ENCODE data around the gene DRAXIN. TPM values are rescaled to one million over a fixed set of nuclear protein-coding genes. Genes with fewer than 3 reads are reported as not detected.

The DRAXIN gene
- total RNA-seq, 1 donor from 2014 or later = 1.7 TPM

DNA sequence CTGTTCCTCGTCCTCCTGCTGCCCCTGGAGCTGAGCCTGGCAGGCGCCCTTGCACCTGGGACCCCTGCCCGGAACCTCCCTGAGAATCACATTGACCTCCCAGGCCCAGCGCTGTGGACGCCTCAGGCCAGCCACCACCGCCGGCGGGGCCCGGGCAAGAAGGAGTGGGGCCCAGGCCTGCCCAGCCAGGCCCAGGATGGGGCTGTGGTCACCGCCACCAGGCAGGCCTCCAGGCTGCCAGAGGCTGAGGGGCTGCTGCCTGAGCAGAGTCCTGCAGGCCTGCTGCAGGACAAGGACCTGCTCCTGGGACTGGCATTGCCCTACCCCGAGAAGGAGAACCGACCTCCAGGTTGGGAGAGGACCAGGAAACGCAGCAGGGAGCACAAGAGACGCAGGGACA is 14.8 kb downstream of the DRAXIN start:
- no peak overlapping the region for H3K9ac ChIP-seq (ENCODE audit: low read length)
- Mint-ChIP-seq H3K4me1 (ENCODE audit: low read depth, unreplicated experiment) (no peaks in the 10 kb centered on the region), H3K9me3 (ENCODE audit: unreplicated experiment) (no peaks in the 10 kb centered on the region), H3K36me3 (ENCODE audit: low read depth, unreplicated experiment) (no peaks in the 10 kb centered on the region), H3K27me3 (ENCODE audit: low read depth, unreplicated experiment) (peaks cover 53% of the 10 kb centered on the region), H3K27ac (ENCODE audit: unreplicated experiment) (no peak overlapping the region), H3K4me3 (ENCODE audit: unreplicated experiment) (no peak overlapping the region)
- no peaks in the 10 kb centered on the region for H3K79me2 ChIP-seq (ENCODE audit: insufficient read depth, low read length)
- H3K36me3 ChIP-seq (ENCODE audit: insufficient read depth, low read length) = no peaks in the 10 kb centered on the region
- no peak overlapping the region for H3K27ac ChIP-seq (ENCODE audit: low read depth, low read length)
- FAIRE-seq (no peak), DNase-seq (ENCODE audit: low read depth) (no peak)
- TF ChIP-seq, protein P1, sequence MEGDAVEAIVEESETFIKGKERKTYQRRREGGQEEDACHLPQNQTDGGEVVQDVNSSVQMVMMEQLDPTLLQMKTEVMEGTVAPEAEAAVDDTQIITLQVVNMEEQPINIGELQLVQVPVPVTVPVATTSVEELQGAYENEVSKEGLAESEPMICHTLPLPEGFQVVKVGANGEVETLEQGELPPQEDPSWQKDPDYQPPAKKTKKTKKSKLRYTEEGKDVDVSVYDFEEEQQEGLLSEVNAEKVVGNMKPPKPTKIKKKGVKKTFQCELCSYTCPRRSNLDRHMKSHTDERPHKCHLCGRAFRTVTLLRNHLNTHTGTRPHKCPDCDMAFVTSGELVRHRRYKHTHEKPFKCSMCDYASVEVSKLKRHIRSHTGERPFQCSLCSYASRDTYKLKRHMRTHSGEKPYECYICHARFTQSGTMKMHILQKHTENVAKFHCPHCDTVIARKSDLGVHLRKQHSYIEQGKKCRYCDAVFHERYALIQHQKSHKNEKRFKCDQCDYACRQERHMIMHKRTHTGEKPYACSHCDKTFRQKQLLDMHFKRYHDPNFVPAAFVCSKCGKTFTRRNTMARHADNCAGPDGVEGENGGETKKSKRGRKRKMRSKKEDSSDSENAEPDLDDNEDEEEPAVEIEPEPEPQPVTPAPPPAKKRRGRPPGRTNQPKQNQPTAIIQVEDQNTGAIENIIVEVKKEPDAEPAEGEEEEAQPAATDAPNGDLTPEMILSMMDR (IDR thresholded peaks at IDR 0.05; ENCODE audit: insufficient read depth, low read depth, low read length) = no peak
- no peak for TF ChIP-seq EZH2 (IDR thresholded peaks at IDR 0.05; ENCODE audit: insufficient read depth, low read length)
- no peak overlapping the region for H2AFZ ChIP-seq (ENCODE audit: low read depth, low read length)
- no peak overlapping the region for H3K4me3 ChIP-seq (ENCODE audit: insufficient read depth, low read depth, low read length)
- peaks cover 18% of the 10 kb centered on the region for H3K27me3 ChIP-seq (ENCODE audit: insufficient read depth, low read length)
- no peaks in the 10 kb centered on the region for H3K9me3 ChIP-seq (ENCODE audit: insufficient read depth, low read depth, low read length)
- H3K4me2 ChIP-seq (ENCODE audit: low read length) = no peak overlapping the region
- peaks cover 3% of the 10 kb centered on the region for H3K4me1 ChIP-seq (ENCODE audit: insufficient read depth, low read length)
- H4K20me1 ChIP-seq (ENCODE audit: insufficient read depth, low read length) = peaks cover 31% of the 10 kb centered on the region

DNA sequence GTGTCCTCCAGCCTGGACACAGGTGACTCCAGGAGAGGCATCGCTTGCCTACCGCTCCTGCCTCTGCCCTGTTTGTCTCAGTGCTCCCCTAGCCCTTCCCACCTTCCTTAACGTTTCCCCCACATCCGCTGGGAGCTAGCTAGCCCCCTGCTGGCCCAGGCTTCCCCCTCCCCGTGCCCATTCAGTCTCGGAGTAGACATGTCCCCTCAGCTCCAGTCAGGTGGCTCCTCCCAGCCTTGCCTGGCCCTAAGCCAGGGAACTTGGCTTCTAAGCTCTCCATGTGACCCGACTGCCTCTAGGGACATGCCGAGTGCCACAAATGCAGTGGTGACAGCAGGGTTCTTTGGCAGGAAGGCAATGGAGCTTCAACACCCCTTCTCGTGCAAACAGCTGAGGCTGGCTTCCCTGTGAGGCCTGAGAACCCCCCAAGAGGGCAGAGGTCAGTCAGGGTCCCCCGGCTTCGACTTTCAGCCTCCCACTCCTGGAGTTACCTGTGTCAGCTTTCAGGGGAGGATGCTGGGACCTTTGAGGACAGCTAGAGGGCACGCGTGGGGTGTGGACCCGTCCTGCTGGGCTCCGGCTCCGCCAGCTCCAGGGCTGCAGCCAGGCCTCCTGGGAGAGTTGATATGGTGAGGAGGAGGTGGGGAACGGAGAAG is 16.2 kb downstream of the DRAXIN start:
- H3K4me2 ChIP-seq (ENCODE audit: low read length) = no peak overlapping the region
- H3K27ac ChIP-seq (ENCODE audit: low read depth, low read length) = no peak overlapping the region
- no peak overlapping the region for H3K9ac ChIP-seq (ENCODE audit: low read length)
- H4K20me1 ChIP-seq (ENCODE audit: insufficient read depth, low read length) = peaks cover 24% of the 10 kb centered on the region
- peaks cover 3% of the 10 kb centered on the region for H3K4me1 ChIP-seq (ENCODE audit: insufficient read depth, low read length)
- no peak overlapping the region for H2AFZ ChIP-seq (ENCODE audit: low read depth, low read length)
- no peak overlapping the region for H3K27ac Mint-ChIP-seq (ENCODE audit: unreplicated experiment)
- H3K9me3 ChIP-seq (ENCODE audit: insufficient read depth, low read depth, low read length) = no peaks in the 10 kb centered on the region
- H3K36me3 Mint-ChIP-seq (ENCODE audit: low read depth, unreplicated experiment) = no peaks in the 10 kb centered on the region
- H3K36me3 ChIP-seq (ENCODE audit: insufficient read depth, low read length) = no peaks in the 10 kb centered on the region
- H3K4me3 ChIP-seq (ENCODE audit: insufficient read depth, low read depth, low read length) = no peak overlapping the region
- FAIRE-seq (no peak), DNase-seq (ENCODE audit: low read depth) (no peak)
- peaks cover 57% of the 10 kb centered on the region for H3K27me3 Mint-ChIP-seq (ENCODE audit: low read depth, unreplicated experiment)
- H3K79me2 ChIP-seq (ENCODE audit: insufficient read depth, low read length) = no peaks in the 10 kb centered on the region
- peaks cover 12% of the 10 kb centered on the region for H3K27me3 ChIP-seq (ENCODE audit: insufficient read depth, low read length)
- no peaks in the 10 kb centered on the region for H3K9me3 Mint-ChIP-seq (ENCODE audit: unreplicated experiment)
- H3K4me1 Mint-ChIP-seq (ENCODE audit: low read depth, unreplicated experiment) = no peaks in the 10 kb centered on the region
- H3K4me3 Mint-ChIP-seq (ENCODE audit: unreplicated experiment) = no peak overlapping the region
- TF ChIP-seq, protein P1 (IDR thresholded peaks at IDR 0.05; ENCODE audit: insufficient read depth, low read depth, low read length) = no peak
- no peak for TF ChIP-seq EZH2 (IDR thresholded peaks at IDR 0.05; ENCODE audit: insufficient read depth, low read length)
